Fibroblast of mammary gland (primary cell): ENCODE results near the gene MACROH2A1.

Experiments
- DNase-seq: peaks from one replicate; pipeline ENCODE4 v3.0.0-alpha.2; 2010; ENCODE audit warnings: low read depth
- H3K4me3 ChIP-seq: 2 replicates; pipeline ENCODE4 v1.5.1; 2011; ENCODE audit warnings: low read depth, mild to moderate bottlenecking, low read length, moderate library complexity; ENCODE audit not compliant: control insufficient read depth
- CTCF ChIP-seq: conservative IDR thresholded peaks from 2 replicates; pipeline ENCODE4 v1.5.1; 2011; ENCODE audit warnings: low read depth, low read length, inconsistent platforms; ENCODE audit not compliant: control insufficient read depth, insufficient read depth

The MACROH2A1 gene

GRCh38 chr5:135341696-135342550 lies 57.1 kb downstream of the MACROH2A1 start:
- no peak for TF ChIP-seq CTCF
- DNase-seq: no peak

GRCh38 chr5:135341016-135341666 lies 57.9 kb downstream of the MACROH2A1 start:
- no peak for DNase-seq
- no peak for TF ChIP-seq CTCF
- no peak overlapping the region for H3K4me3 ChIP-seq

More at GRCh38 chr5:135341696-135342550, 57.1 kb downstream of the MACROH2A1 start:
- H3K4me3 ChIP-seq: no peak overlapping the region

- H3K4me3 ChIP-seq: no peak overlapping the region
- TF ChIP-seq CTCF: no peak
Observed at GRCh38 chr5:135340568-135340967, 58.5 kb downstream of the MACROH2A1 start.

GRCh38 chr5:135339623-135340022 lies 59.4 kb downstream of the MACROH2A1 start:
- no peak for TF ChIP-seq CTCF
- DNase-seq: no peak
- no peak overlapping the region for H3K4me3 ChIP-seq

More at GRCh38 chr5:135340568-135340967, 58.5 kb downstream of the MACROH2A1 start:
- DNase-seq: no peak

- DNase-seq: no peak
- no peak for TF ChIP-seq CTCF
- no peak overlapping the region for H3K4me3 ChIP-seq
Observed at GRCh38 chr5:135339189-135339588, 59.8 kb downstream of the MACROH2A1 start.

- H3K4me3 ChIP-seq: no peak overlapping the region
- no peak for TF ChIP-seq CTCF
- DNase-seq: no peak
Observed at GRCh38 chr5:135337064-135337463, 62.0 kb downstream of the MACROH2A1 start.
